Urinary bladder (tissue), 4 donors: ENCODE results near the gene SLC11A1. TPM values are rescaled to one million over a fixed set of nuclear protein-coding genes. Genes with fewer than 3 reads are reported as not detected.
A peak's percentile ranks its signal among the peaks of the same experiment; 100 is the strongest.

Source experiments
- DNase-seq: peaks from one replicate; pipeline ENCODE4 v3.0.0-alpha.2; 2015; ENCODE audit errors: extremely low spot score
- H3K27ac ChIP-seq: one replicate; pipeline ENCODE4 v1.5.1; 2013; ENCODE audit warnings: low read depth, mild to moderate bottlenecking, moderate library complexity
- H3K36me3 ChIP-seq: one replicate; pipeline ENCODE4 v1.6.1; 2013; ENCODE audit warnings: mild to moderate bottlenecking, moderate library complexity; ENCODE audit not compliant: insufficient read depth
- H3K4me1 ChIP-seq: one replicate; pipeline ENCODE4 v1.6.1; 2013; ENCODE audit warnings: mild to moderate bottlenecking, moderate library complexity; ENCODE audit not compliant: insufficient read depth
- H3K4me3 ChIP-seq: one replicate; pipeline ENCODE4 v1.5.1; 2013; ENCODE audit warnings: low read depth, low read length
- WGBS: extraction: QIAGEN DNeasy Blood & Tissue Kit; methylation state at CpG from one replicate; pipeline ENCODE4 v1.1.7; 2013; 5-methylcytosine and 5-hydroxymethylcytosine counted together
- polyA plus RNA-seq: library from polyadenylated mRNA; stranded (reverse); fragments of 200-250 nt; gene quantifications from one replicate; pipeline ENCODE4 v1.2.3, GENCODE V29; 2013
- total RNA-seq: library from RNA; depleted of rRNA; stranded (reverse); fragments of >200 nt; gene quantifications from one replicate; pipeline ENCODE4 v1.2.3, GENCODE V29; 2014
- donor health status: healthy with polysubstance abuse.
- donor health status: healthy.

The SLC11A1 gene
- total and polyA plus RNA-seq, 2 donors, result 1.7 to 19.7 TPM

DNA sequence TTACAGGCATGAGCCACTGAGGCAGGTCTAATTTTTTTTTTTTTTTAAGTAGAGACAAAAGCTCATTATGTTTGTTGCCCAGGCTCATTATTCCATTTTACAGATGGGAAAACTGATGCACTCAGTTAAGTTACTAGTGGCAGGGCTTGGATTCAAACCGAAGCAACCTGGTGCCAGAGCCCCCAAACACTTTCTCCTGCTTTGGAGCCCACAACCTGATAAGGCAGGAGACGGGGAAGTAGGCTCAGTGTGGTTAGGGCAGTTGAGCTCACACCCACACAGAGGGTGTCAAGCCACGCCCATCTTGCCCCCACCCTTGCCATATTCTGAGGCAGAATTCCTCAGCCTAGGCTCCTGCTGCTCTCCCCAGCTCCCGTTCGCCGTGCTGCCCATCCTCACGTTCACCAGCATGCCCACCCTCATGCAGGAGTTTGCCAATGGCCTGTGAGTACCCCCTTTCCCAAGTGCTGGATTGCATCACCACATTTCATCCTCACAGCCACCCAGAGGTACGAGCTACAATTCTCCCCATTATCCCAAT is 11.7 kb downstream of the SLC11A1 start:
- no peak for DNase-seq
- Histone ChIP-seq H3K36me3 (no peaks in the 10 kb centered on the region), H3K27ac (no peak overlapping the region), H3K4me3 (no peak overlapping the region), H3K4me1 (no peaks in the 10 kb centered on the region)
- WGBS, result 71% methylated on average over 8 of the region's 8 CpGs

GRCh38 chr2:218394298-218395089 is 12.4 kb downstream of the SLC11A1 start:
- WGBS, result 89% methylated on average over 13 of the region's 13 CpGs
- H3K36me3 ChIP-seq, result no peaks in the 10 kb centered on the region
- H3K27ac ChIP-seq, result no peak overlapping the region
- no peak overlapping the region for H3K4me3 ChIP-seq
- no peak for DNase-seq
- no peaks in the 10 kb centered on the region for H3K4me1 ChIP-seq

- Histone ChIP-seq H3K4me3 (no peak overlapping the region), H3K27ac (no peak overlapping the region), H3K36me3 (no peaks in the 10 kb centered on the region), H3K4me1 (no peaks in the 10 kb centered on the region)
- no peak for DNase-seq
- WGBS, result 78% methylated on average over 6 of the region's 6 CpGs
These were observed 13.0 kb downstream of the SLC11A1 start for GRCh38 chr2:218395090-218395444.

DNA sequence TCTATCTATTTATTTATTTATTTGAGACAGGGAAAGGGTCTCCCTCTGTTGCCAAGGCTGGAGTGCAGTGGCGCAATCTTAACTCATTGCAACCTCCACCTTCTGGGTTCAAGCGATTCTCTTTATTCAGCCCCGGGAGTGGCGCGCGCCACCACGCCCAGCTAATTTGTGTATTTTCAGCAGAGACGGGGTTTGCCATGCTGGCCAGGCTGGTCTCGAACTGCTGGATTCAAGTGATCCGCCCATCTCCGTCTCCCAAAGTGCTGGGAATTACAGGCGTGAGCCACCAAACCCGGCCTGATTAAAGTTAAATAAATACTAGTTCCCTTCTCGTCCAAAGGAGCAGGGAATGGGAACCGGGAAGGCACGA is 13.4 kb downstream of the SLC11A1 start:
- DNase-seq, result no peak
- no peak overlapping the region for H3K4me3 ChIP-seq
- H3K36me3 ChIP-seq, result no peaks in the 10 kb centered on the region
- WGBS, result 28% methylated on average over 16 of the region's 16 CpGs
- no peaks in the 10 kb centered on the region for H3K4me1 ChIP-seq
- peak overlapping the region; percentile 85 for H3K27ac ChIP-seq

- H3K4me1 ChIP-seq, result no peaks in the 10 kb centered on the region
- H3K4me3 ChIP-seq, result peak overlapping the region; percentile 93
- no peaks in the 10 kb centered on the region for H3K36me3 ChIP-seq
- peak overlapping the region; percentile 99 for H3K27ac ChIP-seq
- under 1% methylated on average over 57 of the region's 57 CpGs for WGBS
- peak; percentile 94 for DNase-seq
These were observed 14.0 kb downstream of the SLC11A1 start for GRCh38 chr2:218395826-218396687.

DNA sequence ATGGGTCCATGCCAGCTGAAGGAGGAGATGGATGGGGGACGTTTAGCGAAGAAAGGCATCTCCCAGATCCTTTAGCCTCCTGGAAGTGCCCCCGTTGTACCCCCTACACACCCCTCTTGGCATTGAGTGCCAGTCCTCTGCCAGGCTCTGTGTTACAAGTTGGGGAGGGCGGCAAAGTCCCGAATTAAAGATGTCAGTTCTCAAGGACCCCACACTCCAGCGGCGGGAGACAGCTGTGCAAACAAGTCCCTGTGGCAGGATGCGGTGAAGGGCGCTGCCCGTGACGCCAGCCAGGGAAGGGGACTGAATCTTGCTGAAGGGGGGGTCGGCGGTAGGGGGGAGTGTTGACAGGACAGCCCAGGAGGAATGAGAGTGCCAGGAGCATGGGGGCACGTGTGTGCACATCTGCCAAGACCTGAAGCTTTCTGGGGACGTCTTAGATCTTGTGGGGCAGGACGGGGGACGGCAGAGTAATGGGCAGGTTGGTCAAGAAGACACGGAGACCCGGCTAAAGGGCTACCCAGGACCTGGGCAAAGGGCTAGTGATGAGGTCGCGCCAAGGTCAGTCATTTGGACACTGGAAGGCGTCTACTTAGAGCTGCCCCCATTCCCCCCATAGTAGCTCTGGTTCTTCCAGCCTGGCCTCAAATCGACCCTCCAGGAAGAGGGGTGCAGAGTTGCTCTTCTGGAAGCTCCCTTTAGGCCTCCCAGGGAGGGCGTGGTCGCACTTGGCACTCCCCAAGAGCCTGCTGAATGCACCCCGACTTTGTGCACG is 14.8 kb downstream of the SLC11A1 start:
- WGBS, result under 1% methylated on average over 27 of the region's 27 CpGs
- Histone ChIP-seq H3K36me3 (no peaks in the 10 kb centered on the region), H3K4me3 (peak overlapping the region; percentile 93), H3K27ac (peak overlapping the region; percentile 99), H3K4me1 (no peaks in the 10 kb centered on the region)
- no peak for DNase-seq

DNA sequence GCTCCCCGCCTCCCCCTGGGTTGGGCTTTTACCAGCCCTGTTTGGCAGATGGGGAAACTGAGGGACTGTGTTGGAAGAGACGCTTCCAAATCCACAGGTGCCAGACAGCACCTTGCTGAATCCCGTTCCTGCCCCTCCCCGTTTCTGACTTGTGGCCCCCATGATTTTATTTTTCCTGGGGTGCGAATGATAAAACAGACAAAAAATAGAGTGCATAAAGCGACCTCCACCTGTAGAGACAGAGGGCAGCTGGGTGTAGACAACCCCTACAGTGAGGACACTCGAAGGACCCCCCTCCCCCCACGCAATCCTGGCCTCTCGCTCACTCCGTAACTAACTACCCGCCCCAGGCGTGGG is 15.4 kb downstream of the SLC11A1 start:
- Histone ChIP-seq H3K4me3 (peak overlapping the region; percentile 93), H3K36me3 (no peaks in the 10 kb centered on the region), H3K27ac (peak overlapping the region; percentile 99), H3K4me1 (no peaks in the 10 kb centered on the region)
- DNase-seq, result no peak
- 4% methylated on average over 12 of the region's 12 CpGs for WGBS

- Histone ChIP-seq H3K27ac (peak overlapping the region; percentile 99), H3K4me1 (no peaks in the 10 kb centered on the region), H3K36me3 (no peaks in the 10 kb centered on the region), H3K4me3 (peak overlapping the region; percentile 93)
- WGBS, result under 1% methylated on average over 35 of the region's 35 CpGs
- DNase-seq, result no peak
These were observed 15.9 kb downstream of the SLC11A1 start for GRCh38 chr2:218397820-218398436.

DNA sequence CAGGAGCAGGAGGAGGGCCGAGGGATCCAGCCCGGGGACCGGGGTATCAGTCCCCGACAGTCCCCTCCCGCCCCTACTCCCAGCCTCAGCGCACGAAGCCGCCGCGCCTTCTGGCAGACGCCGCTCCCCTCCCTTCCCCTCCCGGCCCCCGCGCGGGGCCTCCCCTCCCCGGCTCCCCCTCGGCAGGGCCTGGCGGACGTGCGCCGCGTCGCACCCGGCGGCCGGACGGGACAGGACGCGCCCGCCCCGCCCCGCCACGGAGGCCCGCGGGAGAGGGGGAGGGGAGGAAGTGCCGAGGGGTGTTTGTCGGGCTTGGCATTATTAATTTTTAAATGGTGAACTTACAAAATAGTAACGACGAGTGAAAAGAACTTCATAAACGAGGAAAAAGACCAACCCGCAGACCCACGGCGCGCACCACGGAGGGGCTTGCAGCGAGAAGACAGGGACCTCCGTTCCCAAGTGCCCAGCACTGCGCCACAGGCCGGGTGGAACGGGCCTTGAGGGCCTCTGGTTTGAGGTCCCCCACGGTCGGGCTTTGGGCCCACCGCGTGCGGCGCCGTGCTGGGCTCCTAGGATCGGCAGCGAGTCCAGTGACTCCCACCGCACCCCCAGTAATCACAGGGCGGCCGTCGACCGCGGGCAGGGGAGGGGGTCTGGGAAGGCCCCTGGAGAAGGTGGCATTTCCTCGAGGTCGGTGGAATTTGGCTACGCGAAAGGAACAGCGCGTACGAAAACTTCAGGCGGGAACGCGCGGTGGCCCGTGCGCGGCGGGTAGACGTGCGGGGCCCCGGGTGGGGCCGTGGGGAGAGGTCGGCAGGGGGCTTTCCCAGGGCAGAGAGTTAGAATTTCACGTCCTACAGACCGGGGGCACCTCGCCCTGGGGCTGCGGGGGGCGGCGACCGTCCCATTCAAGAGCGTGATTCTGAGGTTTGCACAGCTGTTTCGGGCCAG is 16.6 kb downstream of the SLC11A1 start:
- Histone ChIP-seq H3K36me3 (no peaks in the 10 kb centered on the region), H3K4me1 (no peaks in the 10 kb centered on the region), H3K27ac (peak overlapping the region; percentile 99), H3K4me3 (peak overlapping the region; percentile 93)
- no peak for DNase-seq
- WGBS, result 1% methylated on average over 94 of the region's 95 CpGs

DNA sequence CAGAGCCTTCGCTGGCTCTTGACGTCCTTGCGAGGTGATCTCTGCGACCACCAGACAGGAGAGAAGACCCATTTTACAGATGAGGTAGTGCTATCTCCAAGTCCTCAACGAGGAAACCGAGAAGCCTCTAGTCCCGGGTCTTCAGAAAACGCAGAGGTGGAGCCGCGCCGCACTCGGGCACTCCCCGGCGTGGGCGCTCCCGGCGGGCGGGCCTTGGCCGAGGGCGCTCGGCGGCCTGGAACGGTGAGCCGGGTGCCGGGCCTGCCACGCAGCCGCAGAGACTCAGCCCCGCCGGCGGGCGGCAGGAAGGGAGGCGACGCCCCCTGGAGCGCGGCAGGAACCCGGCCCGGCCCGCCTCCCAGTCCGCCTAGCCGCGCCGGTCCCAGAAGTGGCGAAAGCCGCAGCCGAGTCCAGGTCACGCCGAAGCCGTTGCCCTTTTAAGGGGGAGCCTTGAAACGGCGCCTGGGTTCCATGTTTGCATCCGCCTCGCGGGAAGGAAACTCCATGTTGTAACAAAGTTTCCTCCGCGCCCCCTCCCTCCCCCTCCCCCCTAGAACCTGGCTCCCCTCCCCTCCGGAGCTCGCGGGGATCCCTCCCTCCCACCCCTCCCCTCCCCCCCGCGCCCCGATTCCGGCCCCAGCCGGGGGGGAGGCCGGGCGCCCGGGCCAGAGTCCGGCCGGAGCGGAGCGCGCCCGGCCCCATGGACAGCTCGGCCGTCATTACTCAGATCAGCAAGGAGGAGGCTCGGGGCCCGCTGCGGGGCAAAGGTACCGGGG is 17.5 kb downstream of the SLC11A1 start, which contains the start of gene CTDSP1:
Gene CTDSP1 (plus strand): TSS at position 478 of the 776 bp plus-strand sequence. CDS start 223 bp downstream, at position 701.
- DNase-seq, result peak; percentile 94
- Histone ChIP-seq H3K36me3 (no peaks in the 10 kb centered on the region), H3K4me1 (no peaks in the 10 kb centered on the region), H3K27ac (peak within 1 kb of the TSS; percentile 99), H3K4me3 (peak within 1 kb of the TSS; percentile 93)
- WGBS, result 2% methylated on average over 78 of the region's 78 CpGs

DNA sequence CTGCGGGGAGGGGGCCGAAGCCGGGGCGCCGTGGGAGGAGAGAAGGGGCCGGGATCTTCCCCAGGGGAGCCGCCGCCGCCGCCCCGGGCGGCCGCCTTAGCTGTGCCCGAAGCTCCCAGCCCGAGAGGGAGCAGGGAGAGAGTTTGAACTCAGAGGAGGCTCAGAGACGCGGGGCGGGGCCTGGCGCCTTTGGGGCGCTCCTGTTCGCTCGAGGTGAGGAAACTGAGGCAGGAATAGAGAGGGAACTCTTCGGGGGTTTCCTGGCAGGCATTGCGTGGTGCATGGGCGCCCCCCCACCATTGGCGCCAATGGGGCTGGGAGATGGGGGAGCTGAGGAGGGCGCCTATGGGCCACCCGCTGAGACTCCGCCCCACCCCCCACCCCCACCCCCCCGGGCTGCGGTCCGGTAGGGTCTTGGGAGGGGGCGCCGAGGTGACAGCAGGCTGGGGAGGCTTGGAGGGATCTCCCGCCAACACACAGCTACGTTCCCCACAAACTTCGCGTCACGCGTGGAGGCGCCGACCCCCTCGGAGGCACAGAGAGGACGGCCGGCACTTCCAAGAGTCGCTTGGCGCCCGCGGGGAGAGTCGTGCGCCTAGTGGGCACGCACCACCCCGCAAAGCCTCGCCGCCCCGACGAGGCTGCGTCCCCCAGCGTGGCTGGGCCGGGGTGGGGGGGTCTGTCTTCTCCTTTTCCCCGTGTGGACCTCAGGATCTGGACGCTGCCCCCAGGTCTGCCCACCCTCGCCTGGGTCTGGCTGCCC is 18.3 kb downstream of the SLC11A1 start:
- WGBS, result 1% methylated on average over 63 of the region's 63 CpGs
- peak overlapping the region; percentile 96 for H3K27ac ChIP-seq
- no peaks in the 10 kb centered on the region for H3K36me3 ChIP-seq
- H3K4me1 ChIP-seq, result no peaks in the 10 kb centered on the region
- DNase-seq, result no peak
- H3K4me3 ChIP-seq, result peak overlapping the region; percentile 93
